GM21717 (cell line): ENCODE measurements around the gene TSGA10IP.
"Not testable (repeated sequence)": the region's sequence is repeated elsewhere in the genome, so short reads cannot be mapped to it uniquely, and the experiment has no call there.

ENCODE experiments used
- ATAC-seq: cut with Tn5 transposase; IDR thresholded peaks from one replicate; pipeline ENCODE4 v1.9.1; 2021; ENCODE audit warnings: mild to moderate bottlenecking, moderate library complexity; ENCODE audit not compliant: unreplicated experiment

The TSGA10IP gene

DNA sequence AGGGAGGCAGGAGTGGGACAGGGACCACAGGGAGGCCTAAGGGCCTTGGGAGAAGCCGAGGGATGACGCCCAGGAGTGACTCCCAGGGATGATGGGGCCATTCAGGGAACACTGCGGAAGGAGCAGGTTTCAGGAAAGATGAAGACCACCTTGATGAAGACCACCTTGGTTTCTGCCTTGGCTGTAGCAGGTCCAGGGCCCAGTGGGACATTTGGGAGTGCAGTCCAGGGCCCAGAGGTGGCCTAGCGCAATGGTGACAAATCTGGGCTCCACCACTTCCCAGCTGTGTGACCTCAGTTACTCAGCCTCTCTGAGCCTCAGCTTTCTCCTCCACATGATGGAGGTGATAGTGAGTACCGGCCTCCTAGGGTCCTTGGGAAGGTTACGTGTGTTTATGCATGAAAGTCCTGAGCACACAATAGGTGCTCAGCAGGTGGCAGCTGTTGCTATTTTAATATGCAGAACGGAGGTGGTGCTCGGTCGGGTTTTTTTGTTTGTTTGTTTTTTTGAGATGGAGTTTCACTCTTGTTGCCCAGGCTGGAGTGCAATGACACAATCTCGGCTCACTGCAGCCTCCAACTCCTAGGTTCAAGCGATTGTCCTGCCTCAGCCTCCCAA is 770 bp downstream of the TSGA10IP start:
- no peak for ATAC-seq

DNA sequence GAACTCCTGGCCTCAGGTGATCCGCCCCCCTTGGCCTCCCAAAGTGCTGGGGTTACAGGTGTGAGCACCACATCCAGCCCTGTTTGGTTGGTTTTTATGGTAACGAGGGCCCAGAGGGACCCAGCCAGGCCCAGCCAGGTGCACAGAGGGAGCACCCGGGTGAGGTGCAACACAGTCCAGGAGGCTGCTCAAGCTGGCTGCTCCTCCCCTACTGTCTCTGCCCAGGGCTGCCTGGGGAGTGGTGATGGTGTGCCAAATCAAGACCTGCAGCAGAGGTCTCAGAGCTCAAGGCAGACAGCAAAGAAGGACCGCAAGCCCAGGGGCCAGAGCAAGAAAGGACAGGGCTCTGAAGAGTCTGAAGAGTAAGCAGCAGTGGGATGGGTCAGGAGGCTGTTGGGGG is 1.4 kb downstream of the TSGA10IP start:
- no peak for ATAC-seq

DNA sequence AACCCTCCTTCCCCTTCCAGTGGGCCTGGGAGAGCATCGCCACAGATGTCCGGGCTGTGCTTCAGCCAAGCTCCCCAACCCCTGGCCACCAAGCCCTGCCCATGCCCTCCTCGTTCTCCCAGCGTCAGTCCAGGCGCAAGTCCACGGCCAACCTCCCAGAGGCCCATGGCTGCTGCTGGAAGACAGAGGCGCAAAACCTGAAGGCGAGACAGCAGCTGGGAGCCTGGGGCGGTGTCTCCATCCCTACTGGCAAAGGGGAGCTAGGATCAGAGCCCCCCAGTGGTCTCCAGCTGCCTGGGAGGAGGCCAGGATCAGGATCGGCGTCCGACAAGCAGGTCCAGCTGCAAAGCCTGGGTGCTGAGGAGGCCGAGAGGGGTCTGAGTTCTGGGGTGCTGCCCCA is 1.9 kb downstream of the TSGA10IP start:
- ATAC-seq, result no peak

DNA sequence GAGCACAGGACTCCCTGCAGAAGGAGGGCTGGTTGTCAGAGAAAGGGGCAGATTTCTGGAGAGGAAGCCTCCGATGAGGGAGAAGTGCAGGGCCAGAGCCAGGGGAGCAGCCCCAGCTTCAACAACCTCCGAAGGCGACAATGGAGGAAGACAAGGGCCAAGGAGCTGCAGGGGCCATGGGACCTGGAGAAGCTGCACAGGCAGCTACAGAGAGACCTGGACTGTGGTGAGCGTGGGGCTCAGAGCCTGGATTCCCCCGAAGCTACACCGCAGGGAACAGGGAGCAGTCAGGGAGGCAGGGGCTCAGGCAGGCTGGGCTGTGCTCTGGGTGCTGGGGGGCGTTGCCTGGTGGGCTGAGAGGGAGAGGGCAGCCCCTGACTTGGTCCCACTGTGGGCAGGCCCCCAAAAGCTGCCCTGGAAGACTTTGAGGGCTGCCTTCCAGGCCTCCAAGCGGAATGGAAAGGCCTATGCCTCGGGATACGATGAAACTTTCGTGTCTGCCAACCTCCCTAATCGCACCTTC is 2.4 kb downstream of the TSGA10IP start:
- ATAC-seq, result no peak

DNA sequence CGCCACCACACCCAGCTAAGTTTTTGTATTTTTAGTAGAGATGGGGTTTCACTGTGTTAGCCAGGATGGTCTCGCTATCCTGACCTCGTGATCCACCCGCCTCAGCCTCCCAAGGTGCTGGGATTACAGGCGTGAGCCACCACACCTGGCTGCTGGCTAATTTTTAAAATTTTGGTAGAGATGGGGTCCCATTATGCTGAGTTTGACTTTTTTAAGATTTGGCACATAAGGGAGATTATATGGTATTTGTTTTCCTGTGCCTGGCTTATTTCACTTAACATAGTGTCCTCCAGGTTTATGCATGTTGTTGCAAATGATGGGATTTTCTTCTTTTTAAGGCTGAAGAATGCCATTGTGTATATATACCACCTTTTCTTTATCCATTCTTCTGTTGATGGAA is 5.4 kb downstream of the TSGA10IP start:
- not testable (repeated sequence) for ATAC-seq

DNA sequence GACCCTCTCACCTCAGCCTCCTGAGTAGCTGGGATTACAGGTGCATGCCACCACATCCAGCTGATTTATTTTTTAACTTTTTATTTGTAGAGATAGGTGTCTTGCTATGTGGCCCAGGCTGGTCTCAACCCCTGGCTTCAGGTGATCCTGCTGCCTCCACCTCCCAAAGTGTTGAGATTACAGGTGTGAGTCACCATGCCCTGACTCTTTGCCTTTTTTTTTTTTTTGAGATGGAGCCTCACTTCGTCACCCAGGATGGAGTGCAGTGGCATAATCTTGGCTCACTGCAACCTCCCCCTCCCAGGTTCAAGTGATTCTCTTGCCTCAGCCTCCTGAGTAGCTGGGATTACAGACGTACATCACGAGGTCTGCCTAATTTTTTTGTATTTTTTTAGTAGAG is 6.4 kb downstream of the TSGA10IP start:
- ATAC-seq, result not testable (repeated sequence)

DNA sequence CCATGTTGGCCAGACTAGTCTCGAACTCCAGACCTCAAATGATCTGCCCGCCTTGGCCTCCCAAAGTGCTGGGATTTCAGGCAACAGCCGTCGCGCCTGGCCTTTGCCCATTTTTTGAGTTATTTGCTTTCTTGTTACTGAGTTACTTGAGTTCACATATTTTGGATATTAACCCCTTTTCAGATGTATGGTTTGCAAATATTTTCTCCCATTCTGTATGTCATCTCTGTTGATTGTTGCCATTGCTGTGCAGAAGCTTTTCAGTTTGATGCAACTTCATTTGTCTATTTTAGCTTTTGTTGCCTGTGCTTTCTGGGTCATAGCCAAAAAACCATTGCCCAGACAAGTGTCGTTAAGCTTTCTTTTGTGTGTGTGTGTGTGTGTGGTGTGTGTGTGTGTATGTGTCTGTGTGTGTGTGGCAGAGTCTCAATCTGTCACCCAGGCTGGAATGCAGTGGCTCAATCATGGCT is 6.8 kb downstream of the TSGA10IP start:
- no peak for ATAC-seq

DNA sequence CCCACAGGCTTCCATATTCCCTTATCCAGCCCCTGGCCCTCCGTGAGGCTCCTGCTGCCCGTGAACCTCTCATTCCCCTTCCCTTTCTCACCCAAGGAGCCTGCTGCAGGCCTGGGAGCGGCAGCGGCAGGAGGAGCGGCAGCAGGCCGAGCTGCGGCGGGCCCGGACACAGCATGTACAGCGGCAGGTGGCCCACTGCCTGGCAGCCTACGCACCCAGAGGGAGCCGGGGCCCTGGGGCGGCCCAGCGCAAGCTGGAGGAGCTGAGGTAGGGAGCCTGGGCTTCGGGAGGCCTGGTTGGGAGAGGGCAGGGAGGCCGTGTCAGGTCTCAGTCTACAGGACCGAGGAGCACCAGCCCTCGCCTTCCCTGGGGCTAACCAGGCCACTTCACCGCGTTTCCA is 8.2 kb downstream of the TSGA10IP start:
- ATAC-seq, result no peak

DNA sequence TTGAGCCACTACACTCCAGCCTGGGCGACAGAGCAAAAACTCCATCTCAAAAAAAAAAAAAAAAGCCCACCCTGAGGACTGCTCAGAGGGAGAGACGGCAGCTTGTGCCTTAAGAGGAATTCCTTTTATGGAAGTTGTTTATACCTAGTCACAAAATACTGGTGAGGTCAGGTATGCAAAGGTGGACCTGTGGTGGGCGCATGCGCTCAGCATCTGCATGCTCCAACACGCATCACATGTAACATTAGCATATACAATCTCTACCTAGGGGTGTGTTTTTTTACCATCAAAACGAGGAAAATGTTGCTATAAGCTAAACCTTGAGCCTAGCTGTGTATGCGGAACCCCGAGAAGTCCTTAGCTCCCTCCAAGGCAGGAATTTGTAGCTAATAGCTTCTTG is 9.5 kb downstream of the TSGA10IP start:
- no peak for ATAC-seq

DNA sequence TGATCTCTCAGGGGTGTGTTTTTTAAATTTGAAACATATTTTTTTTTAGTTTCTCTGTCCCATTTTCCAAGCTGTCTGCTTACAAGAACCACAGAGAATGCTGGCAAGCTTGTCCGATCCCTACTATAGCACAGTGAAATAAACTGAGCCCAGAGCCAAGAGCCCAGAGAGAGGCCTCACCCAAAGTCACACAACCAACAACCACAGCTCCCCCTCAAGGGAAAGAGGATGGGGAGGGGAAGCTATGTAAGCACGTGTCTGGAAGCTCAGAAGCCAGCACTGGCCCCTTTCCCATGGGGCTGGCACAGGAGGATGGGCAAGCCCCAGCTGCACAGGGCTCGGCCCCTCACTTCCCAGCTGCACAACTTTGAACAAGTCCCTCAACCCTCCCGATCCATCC is 13.0 kb downstream of the TSGA10IP start:
- ATAC-seq, result no peak

DNA sequence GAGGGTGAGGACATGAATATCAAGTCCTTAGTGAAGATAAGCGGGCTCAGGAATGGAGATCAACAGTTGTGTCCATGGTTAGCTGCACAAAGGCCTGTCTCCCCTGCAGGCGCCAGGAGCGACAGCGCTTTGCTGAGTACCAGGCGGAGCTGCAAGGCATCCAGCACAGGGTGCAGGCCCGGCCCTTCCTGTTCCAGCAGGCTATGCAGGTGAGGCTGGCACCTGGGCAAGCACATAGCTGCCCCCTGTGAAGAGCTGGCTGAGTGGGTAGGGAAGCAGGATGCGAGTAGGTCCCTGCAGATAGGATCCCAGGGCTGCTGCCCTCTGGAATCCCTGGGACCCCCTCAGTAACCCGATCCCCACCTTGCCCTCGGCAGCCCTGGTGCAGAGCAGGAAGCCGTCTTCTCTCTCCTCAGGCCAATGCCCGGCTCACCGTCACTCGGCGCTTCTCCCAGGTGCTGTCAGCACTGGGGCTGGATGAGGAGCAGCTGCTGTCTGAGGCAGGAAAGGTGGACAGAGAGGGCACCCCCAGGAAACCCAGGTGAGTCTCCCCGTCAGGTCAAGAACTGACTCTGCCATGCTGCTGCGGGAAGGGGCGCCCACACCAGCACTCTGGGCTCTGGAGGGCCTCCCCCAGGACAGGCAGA is 13.6 kb downstream of the TSGA10IP start:
- no peak for ATAC-seq

DNA sequence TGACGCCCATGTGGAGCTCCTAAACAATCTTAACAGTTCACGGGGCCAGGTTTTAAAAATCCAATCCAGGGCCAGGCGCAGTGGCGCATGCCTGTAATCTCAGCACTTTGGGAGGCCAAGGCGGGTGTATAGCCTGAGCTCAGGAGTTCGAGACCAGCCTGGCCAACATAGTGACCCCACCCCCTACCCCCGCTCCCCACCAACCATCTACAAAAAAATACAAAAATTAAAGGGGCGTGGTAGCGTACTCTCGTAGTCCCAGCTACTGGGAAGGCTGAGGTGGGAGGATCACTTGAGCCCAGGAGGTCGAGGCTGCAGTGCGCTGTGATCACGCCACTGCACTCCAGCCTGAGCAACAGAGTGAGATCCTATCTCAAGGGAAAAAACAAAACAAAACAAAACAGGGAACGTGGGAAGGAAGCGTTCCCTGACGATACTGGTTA is 15.6 kb downstream of the TSGA10IP start:
- ATAC-seq, result no peak

DNA sequence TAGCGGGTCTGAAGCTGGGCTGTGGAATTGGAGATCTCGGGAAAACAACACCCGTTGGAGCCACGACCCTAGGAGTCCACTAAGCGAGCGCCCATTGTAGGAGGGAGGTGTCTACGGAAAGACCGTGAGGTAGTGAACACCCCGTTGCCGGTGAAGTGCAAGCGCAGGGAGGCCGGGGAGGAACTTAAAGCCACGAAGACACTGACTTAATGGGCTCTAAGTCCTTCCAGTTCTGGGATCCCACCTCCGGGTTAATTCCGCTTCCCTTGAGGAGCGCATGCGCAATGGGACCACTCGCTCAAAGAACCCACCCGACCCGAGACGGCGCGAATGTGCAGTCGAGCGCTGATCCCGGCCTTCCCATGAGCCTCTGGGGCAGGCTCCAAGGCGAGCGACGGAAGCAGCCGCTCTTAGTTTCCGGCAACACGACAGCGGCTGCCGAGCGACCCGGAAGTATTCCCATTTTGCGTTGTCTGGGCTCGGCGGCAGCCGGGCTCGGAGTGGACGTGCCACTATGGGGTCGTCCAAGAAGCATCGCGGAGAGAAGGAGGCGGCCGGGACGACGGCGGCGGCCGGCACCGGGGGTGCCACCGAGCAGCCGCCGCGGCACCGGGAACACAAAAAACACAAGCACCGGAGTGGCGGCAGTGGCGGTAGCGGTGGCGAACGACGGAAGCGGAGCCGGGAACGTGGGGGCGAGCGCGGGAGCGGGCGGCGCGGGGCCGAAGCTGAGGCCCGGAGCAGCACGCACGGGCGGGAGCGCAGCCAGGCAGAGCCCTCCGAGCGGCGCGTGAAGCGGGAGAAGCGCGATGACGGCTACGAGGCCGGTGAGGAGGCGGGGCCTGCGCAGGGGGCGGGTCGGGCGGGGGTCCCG is 16.2 kb downstream of the TSGA10IP start, which contains the start of gene SART1:
Gene SART1, plus strand, starts transcription at position 468 of the 874 bp plus-strand sequence. Its CDS starts 47 bp downstream, at position 515.
- ATAC-seq, result peak; percentile 63

DNA sequence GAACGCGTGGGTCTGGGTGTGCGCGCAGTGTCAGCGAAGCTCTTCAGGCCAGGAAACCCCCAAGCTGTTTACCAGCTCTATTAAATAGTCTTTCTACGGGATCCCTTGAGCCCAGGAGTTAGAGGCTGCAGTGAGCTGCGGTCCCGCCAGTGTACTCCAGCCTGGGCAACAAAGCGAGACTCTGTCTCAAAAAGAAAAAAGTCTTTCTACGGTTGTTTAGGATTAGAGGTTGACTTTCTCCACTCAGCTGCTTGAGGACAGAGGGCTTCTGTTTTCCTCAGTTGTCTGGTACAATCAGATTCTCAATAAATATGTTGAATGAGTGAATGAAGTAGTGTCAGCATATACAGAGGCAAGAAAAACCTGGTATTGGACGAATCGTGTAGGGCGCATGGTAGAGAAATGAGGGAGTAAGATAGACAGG is 16.9 kb downstream of the TSGA10IP start:
- ATAC-seq, result no peak

DNA sequence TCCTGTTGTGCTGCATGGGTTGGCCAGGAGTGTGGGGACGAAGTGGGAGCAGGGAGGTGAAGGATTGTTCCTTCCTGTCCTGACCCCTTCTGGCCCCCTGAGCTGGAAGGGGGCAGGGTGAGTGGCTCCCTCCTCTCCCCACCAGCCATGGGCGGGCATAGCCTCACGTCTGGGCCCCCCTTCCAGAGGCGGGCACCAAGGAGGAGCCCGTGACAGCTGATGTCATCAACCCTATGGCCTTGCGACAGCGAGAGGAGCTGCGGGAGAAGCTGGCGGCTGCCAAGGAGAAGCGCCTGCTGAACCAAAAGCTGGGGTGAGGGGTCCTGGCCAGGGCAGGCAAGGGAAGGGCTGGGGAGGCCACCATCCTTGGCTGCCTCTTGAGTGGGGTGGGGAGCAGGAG is 19.6 kb downstream of the TSGA10IP start:
- no peak for ATAC-seq

DNA sequence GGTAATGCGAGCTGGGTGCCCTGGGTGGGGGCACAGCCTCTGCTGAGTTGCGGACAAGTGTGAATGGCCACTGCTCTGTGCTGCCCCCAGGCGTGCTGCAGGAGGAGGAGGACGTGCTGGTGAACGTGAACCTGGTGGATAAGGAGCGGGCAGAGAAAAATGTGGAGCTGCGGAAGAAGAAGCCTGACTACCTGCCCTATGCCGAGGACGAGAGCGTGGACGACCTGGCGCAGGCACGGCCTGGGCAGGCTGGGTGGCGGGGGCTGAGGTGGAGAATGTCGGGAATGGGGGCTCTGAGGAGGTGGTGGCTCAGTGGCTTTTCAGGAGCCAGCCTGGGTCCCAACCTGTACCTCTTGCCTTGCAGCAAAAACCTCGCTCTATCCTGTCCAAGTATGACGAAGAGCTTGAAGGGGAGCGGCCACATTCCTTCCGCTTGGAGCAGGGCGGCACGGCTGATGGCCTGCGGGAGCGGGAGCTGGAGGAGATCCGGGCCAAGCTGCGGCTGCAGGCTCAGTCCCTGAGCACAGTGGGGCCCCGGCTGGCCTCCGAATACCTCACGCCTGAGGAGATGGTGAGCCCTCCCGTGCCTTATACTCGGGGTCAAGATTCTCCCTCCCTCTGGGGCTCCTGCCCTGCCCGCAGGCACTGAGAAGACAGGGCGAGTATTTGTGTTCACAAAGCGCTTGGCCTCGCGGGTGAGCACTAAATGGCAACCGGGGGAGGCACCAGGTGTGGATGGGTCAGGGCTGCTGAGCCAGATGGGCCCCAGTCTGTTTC is 20.9 kb downstream of the TSGA10IP start:
- no peak for ATAC-seq

DNA sequence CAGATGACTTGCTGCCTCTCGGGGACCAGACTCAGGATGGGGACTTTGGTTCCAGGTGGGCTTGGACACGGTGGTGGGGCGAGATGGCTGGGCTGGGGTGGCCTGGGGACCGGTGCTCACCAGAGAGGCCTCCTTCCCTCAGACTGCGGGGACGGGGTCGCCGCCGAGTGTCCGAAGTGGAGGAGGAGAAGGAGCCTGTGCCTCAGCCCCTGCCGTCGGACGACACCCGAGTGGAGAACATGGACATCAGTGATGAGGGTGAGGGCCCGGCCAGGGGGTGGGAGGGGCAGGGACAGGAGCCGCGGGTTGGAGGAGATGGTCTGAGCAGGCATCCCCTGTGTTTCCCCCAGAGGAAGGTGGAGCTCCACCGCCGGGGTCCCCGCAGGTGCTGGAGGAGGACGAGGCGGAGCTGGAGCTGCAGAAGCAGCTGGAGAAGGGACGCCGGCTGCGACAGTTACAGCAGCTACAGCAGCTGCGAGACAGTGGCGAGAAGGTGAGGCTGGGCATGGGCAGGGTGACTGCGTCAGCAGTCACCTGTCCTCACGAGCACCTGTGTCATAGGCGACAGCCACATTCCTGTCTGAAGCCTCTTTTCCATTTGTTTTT is 22.2 kb downstream of the TSGA10IP start:
- no peak for ATAC-seq

DNA sequence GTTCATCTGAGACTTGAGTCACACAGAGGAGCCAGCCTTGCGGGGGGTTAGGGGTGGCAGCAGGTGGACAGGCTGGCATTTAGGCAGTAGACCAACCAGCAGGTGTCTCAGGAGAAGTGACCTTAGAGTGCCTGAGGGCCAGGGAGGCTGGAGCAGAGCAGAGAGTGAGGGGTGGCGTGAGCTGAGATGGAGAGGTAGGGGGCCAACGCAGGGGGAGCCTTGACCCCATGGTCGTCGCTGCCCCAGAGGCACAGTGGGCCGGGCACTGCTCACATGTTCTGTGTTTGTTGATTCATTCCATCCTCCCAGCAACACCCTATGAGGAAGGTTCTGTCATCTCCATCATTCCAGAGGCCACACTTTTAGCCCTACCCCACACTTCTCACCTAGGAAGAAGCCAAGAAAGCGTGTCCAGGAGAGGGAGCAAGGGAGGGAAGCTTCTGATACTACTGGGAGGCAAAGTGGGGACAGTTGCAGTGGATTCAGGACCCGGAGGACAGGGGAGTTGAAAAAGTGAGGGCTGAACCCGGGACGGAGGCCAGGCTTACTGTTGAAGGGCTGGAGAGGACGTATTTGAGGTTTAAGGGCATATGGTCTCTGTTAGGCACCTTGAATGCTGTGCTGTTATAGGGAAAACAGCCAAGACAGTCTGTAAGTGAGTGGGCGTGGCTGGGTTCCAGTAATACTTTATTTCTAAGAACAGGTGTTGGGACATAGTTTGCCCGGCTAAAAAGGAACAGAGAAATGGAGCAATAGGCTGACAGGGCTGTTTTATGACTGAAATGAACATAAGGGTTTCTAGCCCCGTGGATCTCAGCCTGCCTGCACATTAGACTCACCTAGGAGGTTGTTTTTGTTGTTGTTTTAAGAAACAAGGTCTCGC is 23.6 kb downstream of the TSGA10IP start:
- no peak for ATAC-seq

DNA sequence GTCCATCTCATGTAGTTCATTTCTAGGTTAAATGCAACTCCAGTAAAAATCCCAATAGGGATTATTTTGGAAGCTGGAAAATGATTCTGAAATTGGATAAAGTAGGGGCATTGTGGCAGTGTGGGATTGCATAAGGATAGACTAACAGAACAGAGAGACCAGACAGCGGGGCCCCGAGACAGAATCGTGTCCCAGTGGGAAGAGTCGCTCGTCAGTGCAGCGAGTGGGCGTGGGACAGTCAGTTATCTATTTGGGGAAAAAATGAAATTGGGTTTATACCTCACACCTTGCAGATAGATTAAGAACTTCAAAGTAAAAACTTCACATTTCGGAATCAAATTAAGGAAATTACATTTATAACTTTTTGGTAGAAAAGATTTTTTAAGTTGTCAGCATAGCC is 26.8 kb downstream of the TSGA10IP start:
- no peak for ATAC-seq
